ENCODE results near the gene FOXI3. TPM values are rescaled to one million over a fixed set of nuclear protein-coding genes. Genes with fewer than 3 reads are reported as not detected.

Gene FOXI3
- total RNA-seq, 4 donors from 2014 or later = not detected

- TF ChIP-seq CTCF (IDR thresholded peaks at IDR 0.05; ENCODE audit: low read depth) = no peak
These were observed 29.3 kb upstream of the FOXI3 start for GRCh38 chr2:88481691-88482336.

- TF ChIP-seq CTCF (IDR thresholded peaks at IDR 0.05; ENCODE audit: low read depth) = no peak
These were observed 20.3 kb upstream of the FOXI3 start for GRCh38 chr2:88472811-88473210.

- TF ChIP-seq CTCF (IDR thresholded peaks at IDR 0.05; ENCODE audit: low read depth) = no peak
These were observed 18.8 kb upstream of the FOXI3 start for GRCh38 chr2:88471083-88471942.

GRCh38 chr2:88469202-88470114, 17.0 kb upstream of the FOXI3 start:
- no peak for TF ChIP-seq CTCF (IDR thresholded peaks at IDR 0.05; ENCODE audit: low read depth)

GRCh38 chr2:88464153-88464552, 11.7 kb upstream of the FOXI3 start:
- TF ChIP-seq CTCF (IDR thresholded peaks at IDR 0.05; ENCODE audit: low read depth) = no peak

- no peak for TF ChIP-seq CTCF (IDR thresholded peaks at IDR 0.05; ENCODE audit: low read depth)
These were observed 6.1 kb upstream of the FOXI3 start for GRCh38 chr2:88458633-88459032.
